Measurements from ENCODE around the gene CYP2C8. TPM values are rescaled to one million over a fixed set of nuclear protein-coding genes. Genes with fewer than 3 reads are reported as not detected.

Gene CYP2C8
- total RNA-seq (2022; extraction: Qiagen RNA extraction): not detected in 5 replicates

GRCh38 chr10:95069286-95069685, at the start of gene CYP2C8:
Gene CYP2C8, minus strand, starts transcription at chr10:95069497. Its CDS starts 95 bp downstream, at chr10:95069402.

Other genes with a start within 250 kb of the CYP2C8 start
- 0.06 to 0.14 TPM (median 0.08 TPM) in 3 of 5 replicates, not detected in the others for gene CYP2C9, start 130.8 kb downstream of the CYP2C8 start, total RNA-seq (2022; extraction: Qiagen RNA extraction)
- not detected in 5 replicates for gene ACSM6, start 124.7 kb upstream of the CYP2C8 start, total RNA-seq (2022; extraction: Qiagen RNA extraction)
- gene PDLIM1, start 221.5 kb upstream of the CYP2C8 start, total RNA-seq (2022; extraction: Qiagen RNA extraction): 232 to 258 TPM (median 251 TPM) in 5 replicates